Activated CD4-positive, alpha-beta T cell treated with anti-CD3 and anti-CD28 coated beads for 24 hours (primary cell): ENCODE measurements around the gene METTL2B.

Experiments
- DNase-seq, 2 donors: peaks; one replicate each; pipeline ENCODE4 v3.0.0-alpha.2; 2020; ENCODE audit warnings: low read depth in 2 of 2

METTL2B gene

GRCh38 chr7:128476402-128477335 lies at the start of gene METTL2B:
TSS of gene METTL2B (plus strand) at chr7:128476748. CDS start at chr7:128476766, 18 bp downstream.
- DNase-seq, result peak; percentile 82 to 88

- peak in 1 of 2 donors; percentile 27 for DNase-seq
These were observed 49.2 kb upstream of the METTL2B start for GRCh38 chr7:128427289-128427891.

- no peak for DNase-seq
These were observed 46.3 kb upstream of the METTL2B start for GRCh38 chr7:128430207-128430606.

GRCh38 chr7:128431221-128431620 lies 45.3 kb upstream of the METTL2B start:
- no peak for DNase-seq

- DNase-seq, result no peak
These were observed 44.8 kb upstream of the METTL2B start for GRCh38 chr7:128431754-128432153.

GRCh38 chr7:128434413-128435326 lies 41.9 kb upstream of the METTL2B start:
- no peak for DNase-seq

GRCh38 chr7:128435327-128435686 lies 41.2 kb upstream of the METTL2B start:
- no peak for DNase-seq

- DNase-seq, result no peak
These were observed 38.9 kb upstream of the METTL2B start for GRCh38 chr7:128437426-128438332.

- no peak for DNase-seq
These were observed 34.2 kb upstream of the METTL2B start for GRCh38 chr7:128442356-128442755.

- no peak for DNase-seq
These were observed 32.5 kb upstream of the METTL2B start for GRCh38 chr7:128443831-128444600.

- DNase-seq, result no peak
These were observed 30.2 kb upstream of the METTL2B start for GRCh38 chr7:128446306-128446705.

GRCh38 chr7:128447941-128448564 lies 28.5 kb upstream of the METTL2B start:
- no peak for DNase-seq

- DNase-seq, result no peak
These were observed 27.7 kb upstream of the METTL2B start for GRCh38 chr7:128448751-128449302.

- DNase-seq, result no peak
These were observed 26.1 kb upstream of the METTL2B start for GRCh38 chr7:128450409-128450808.

GRCh38 chr7:128450913-128451312 lies 25.6 kb upstream of the METTL2B start:
- DNase-seq, result no peak

- no peak for DNase-seq
These were observed 24.0 kb upstream of the METTL2B start for GRCh38 chr7:128452552-128452951.

GRCh38 chr7:128453836-128454804 lies 22.4 kb upstream of the METTL2B start:
- no peak for DNase-seq
